ENCODE results near the gene ACSS1. TPM values are rescaled to one million over a fixed set of nuclear protein-coding genes. Genes with fewer than 3 reads are reported as not detected.

Gene ACSS1
- total RNA-seq, 5 donors from 2014 or later (not counting 1 experiment from before 2014, with no cell fraction given): 39.1 to 59.6 (median 57.7) TPM

DNA sequence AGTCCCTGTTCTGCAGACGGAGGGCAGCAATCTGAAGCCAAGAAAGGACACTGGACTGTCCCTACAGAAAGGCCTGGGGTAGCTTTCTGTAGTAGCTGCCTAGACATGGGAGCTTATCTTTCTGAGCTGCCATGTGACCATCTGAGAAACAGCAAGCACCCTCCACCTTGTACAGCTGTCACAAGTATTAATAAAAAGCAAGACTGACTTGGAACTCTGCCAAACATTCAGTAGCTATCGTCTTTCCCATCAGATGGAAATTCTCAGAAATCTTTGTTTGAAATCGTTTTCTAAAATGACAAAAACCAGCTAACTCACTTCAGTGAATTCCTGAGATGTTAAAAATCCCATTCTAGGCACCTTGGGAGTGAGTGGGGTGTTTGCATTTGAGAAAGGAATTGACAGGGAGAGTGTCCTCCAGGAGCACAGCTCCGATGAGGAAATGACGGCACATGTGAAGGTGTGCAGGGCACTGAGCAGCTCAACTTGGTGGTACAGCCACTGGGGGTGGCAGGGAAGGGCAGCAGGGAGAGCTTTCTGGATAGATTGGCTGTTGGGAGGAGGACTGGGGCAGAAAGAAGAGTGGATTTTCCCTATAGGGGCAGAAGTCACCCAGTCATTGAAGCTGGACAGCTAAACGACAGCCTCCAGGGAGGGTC is 24.5 kb downstream of the ACSS1 start:
- ATAC-seq (replicated peaks in 1 of 4) (no peak), DNase-seq (no peak)
- H3K4me3 Mint-ChIP-seq: no peak overlapping the region
- Histone ChIP-seq H3K4me1 (ENCODE audit: control insufficient read depth in 1 of 2, extremely low read depth in 1 of 2, insufficient read depth in 2 of 2, low read length in 2 of 2) (peaks cover 24 to 33% of the 10 kb centered on the region in 2 experiments), H3K4me3 (ENCODE audit: control insufficient read depth in 1 of 2, extremely low read depth in 1 of 2, low read length in 1 of 2) (no peak overlapping the region), H3K27me3 (replicated peaks in 1 of 2; ENCODE audit: control insufficient read depth in 2 of 2, extremely low read depth in 1 of 2, insufficient read depth in 2 of 2, low read length in 1 of 2) (no peaks in the 10 kb centered on the region), H3K27ac (ENCODE audit: low read length) (no peak overlapping the region), H3K36me3 (ENCODE audit: control insufficient read depth in 2 of 2, extremely low read depth in 1 of 2, insufficient read depth in 1 of 2, low read length in 1 of 2) (peaks cover 2 to 30% of the 10 kb centered on the region in 2 donors), H3K9me3 (no peaks in the 10 kb centered on the region)
- no peak overlapping the region for H3K27ac Mint-ChIP-seq
- peaks cover 54 to 61% (median 56%) of the 10 kb centered on the region in 3 donors for H3K4me1 Mint-ChIP-seq
- peaks cover 16% of the 10 kb centered on the region for H3K36me3 Mint-ChIP-seq
- no peaks in the 10 kb centered on the region for H3K9me3 Mint-ChIP-seq
- 88% methylated on average over 5 of the region's 6 CpGs for WGBS (ENCODE audit: insufficient coverage)
- no peaks in the 10 kb centered on the region for H3K27me3 Mint-ChIP-seq
- POLR2A ChIA-PET: no interaction called here
- CTCF ChIA-PET: interaction anchor here (1.0 to 1.5 kb wide), 2 partner anchors 21 to 57 kb away, joined by 3 read pairs; no protein-coding TSS in a partner anchor

DNA sequence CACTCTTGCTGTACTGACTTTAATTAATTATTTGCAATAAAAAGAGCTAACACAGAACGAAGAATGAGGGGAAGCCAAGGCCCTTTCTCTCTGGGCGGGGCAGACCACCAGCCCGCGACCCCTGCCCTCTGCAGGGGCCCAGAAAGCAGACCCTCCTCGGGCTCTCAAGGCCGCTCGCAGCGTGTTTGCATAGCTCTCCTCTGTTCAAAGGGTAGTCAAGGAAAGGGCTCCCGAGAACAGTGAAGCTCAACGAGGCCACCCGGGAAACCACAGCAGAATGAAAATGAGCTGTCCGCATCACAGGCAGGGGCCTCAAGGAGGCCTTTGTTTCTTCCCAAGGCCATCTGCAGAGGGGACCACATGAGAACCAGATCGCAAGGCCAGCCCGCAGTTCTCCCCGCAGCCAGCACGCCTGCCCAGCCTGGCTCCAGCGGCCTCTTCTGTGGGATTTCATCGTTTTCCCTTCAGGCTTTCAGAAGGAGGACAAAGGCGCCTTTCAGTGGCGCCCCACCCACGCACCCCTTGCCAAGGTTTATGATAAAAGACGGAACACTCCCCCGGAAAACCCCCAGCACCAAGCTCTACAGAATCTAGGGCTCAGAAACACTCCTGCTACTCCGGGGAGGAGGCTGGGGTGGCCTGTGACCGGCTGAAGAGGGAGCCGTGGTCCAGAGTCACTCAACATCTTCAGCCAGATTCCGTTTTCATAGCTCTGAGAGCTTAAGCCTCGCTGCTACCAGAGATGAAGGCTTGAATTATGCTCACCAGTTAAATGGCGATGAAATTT is 25.3 kb downstream of the ACSS1 start:
- Histone ChIP-seq H3K4me3 (ENCODE audit: control insufficient read depth in 1 of 2, extremely low read depth in 1 of 2, low read length in 1 of 2) (no peak overlapping the region), H3K36me3 (ENCODE audit: control insufficient read depth in 2 of 2, extremely low read depth in 1 of 2, insufficient read depth in 1 of 2, low read length in 1 of 2) (peaks cover 2 to 23% of the 10 kb centered on the region in 2 donors), H3K27me3 (replicated peaks in 1 of 2; ENCODE audit: control insufficient read depth in 2 of 2, extremely low read depth in 1 of 2, insufficient read depth in 2 of 2, low read length in 1 of 2) (no peaks in the 10 kb centered on the region), H3K9me3 (no peaks in the 10 kb centered on the region), H3K4me1 (ENCODE audit: control insufficient read depth in 1 of 2, extremely low read depth in 1 of 2, insufficient read depth in 2 of 2, low read length in 2 of 2) (peaks cover 19 to 26% of the 10 kb centered on the region in 2 experiments), H3K27ac (ENCODE audit: low read length) (no peak overlapping the region)
- no peak overlapping the region for H3K27ac Mint-ChIP-seq
- H3K4me1 Mint-ChIP-seq: peaks cover 46 to 54% (median 50%) of the 10 kb centered on the region in 3 donors
- H3K4me3 Mint-ChIP-seq: no peak overlapping the region
- H3K36me3 Mint-ChIP-seq: peaks cover 21% of the 10 kb centered on the region
- ATAC-seq (replicated peaks in 1 of 4): no peak
- ChIA-PET POLR2A (no interaction called here), CTCF (interaction anchor here (0.6 to 1.5 kb wide), 3 partner anchors 22 to 390 kb away, joined by 3 read pairs; no protein-coding TSS in a partner anchor)
- 95% methylated on average over 27 of the region's 29 CpGs for WGBS (ENCODE audit: insufficient coverage)
- DNase-seq: no peak
- no peaks in the 10 kb centered on the region for H3K27me3 Mint-ChIP-seq
- no peaks in the 10 kb centered on the region for H3K9me3 Mint-ChIP-seq

DNA sequence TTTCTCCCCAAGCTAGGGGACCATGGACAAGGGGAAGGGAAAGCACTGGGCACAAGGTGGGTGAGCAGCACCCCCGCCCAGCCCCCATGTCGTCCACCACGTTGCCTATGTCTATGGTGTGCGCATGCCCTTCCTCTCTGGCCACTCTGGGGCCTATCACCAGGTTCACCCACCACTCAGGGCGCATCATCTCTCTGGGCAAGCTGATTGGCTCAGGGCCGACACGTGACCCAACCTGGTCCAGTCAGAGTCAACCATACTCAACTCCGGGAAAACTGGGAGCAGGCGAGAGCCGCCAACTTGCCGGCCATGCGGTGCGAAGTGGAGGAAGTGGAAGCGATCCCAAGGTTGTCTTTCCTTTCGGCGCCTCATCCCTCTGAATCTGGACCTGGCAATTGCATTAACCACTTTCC is 25.9 kb downstream of the ACSS1 start:
- no peak for DNase-seq
- WGBS (ENCODE audit: insufficient coverage): 100% methylated on average over 9 of the region's 16 CpGs
- ATAC-seq (replicated peaks in 1 of 4): no peak
- no peaks in the 10 kb centered on the region for H3K9me3 Mint-ChIP-seq
- peaks cover 2 to 21% of the 10 kb centered on the region in 2 donors for H3K36me3 ChIP-seq (ENCODE audit: control insufficient read depth in 2 of 2, extremely low read depth in 1 of 2, insufficient read depth in 1 of 2, low read length in 1 of 2)
- H3K4me3 Mint-ChIP-seq: no peak overlapping the region
- H3K27me3 Mint-ChIP-seq: no peaks in the 10 kb centered on the region
- POLR2A ChIA-PET: no interaction called here
- peaks cover 43 to 54% (median 50%) of the 10 kb centered on the region in 3 donors for H3K4me1 Mint-ChIP-seq
- no peaks in the 10 kb centered on the region for H3K9me3 ChIP-seq
- H3K4me1 ChIP-seq (ENCODE audit: control insufficient read depth in 1 of 2, extremely low read depth in 1 of 2, insufficient read depth in 2 of 2, low read length in 2 of 2): peaks cover 13 to 20% of the 10 kb centered on the region in 2 experiments
- H3K27ac Mint-ChIP-seq: no peak overlapping the region
- H3K4me3 ChIP-seq (ENCODE audit: control insufficient read depth in 1 of 2, extremely low read depth in 1 of 2, low read length in 1 of 2): no peak overlapping the region
- H3K27me3 ChIP-seq (replicated peaks in 1 of 2; ENCODE audit: control insufficient read depth in 2 of 2, extremely low read depth in 1 of 2, insufficient read depth in 2 of 2, low read length in 1 of 2): no peaks in the 10 kb centered on the region
- H3K27ac ChIP-seq (ENCODE audit: low read length): no peak overlapping the region
- CTCF ChIA-PET: interaction anchor here (0.5 to 1.5 kb wide), 3 partner anchors 23 to 391 kb away, joined by 3 read pairs; no protein-coding TSS in a partner anchor
- peaks cover 26% of the 10 kb centered on the region for H3K36me3 Mint-ChIP-seq

DNA sequence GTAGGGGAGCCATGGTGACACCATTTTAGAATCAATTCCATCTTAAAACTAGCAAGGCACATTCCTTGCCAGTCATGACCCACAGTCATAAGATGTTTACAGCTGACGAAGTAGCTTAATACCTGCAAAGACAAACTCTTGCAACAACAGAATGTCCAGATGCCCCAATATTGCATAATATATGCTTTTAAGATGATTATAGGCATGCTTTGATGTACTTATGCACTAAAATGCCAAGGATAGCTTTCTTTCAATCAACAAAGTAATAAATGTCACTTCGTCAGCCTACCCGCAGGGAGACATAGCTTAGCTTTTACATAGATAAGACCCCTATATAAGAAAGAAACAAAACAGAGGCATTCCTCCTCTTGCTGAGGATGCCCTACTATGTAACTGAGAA is 26.7 kb downstream of the ACSS1 start:
- ATAC-seq (replicated peaks in 1 of 4): no peak
- Mint-ChIP-seq H3K27me3 (no peaks in the 10 kb centered on the region), H3K4me1 (peaks cover 42 to 46% (median 45%) of the 10 kb centered on the region in 3 donors), H3K4me3 (no peak overlapping the region), H3K9me3 (no peaks in the 10 kb centered on the region), H3K36me3 (peaks cover 32% of the 10 kb centered on the region), H3K27ac (no peak overlapping the region)
- peaks cover 2 to 26% of the 10 kb centered on the region in 2 donors for H3K36me3 ChIP-seq (ENCODE audit: control insufficient read depth in 2 of 2, extremely low read depth in 1 of 2, insufficient read depth in 1 of 2, low read length in 1 of 2)
- no peak overlapping the region for H3K27ac ChIP-seq (ENCODE audit: low read length)
- ChIA-PET POLR2A (no interaction called here), CTCF (interaction anchor here in 1 of 2 donors (0.5 kb wide), 1 partner anchor 371 kb away, joined by 3 read pairs; no protein-coding TSS in a partner anchor)
- H3K9me3 ChIP-seq: no peaks in the 10 kb centered on the region
- no peaks in the 10 kb centered on the region for H3K27me3 ChIP-seq (replicated peaks in 1 of 2; ENCODE audit: control insufficient read depth in 2 of 2, extremely low read depth in 1 of 2, insufficient read depth in 2 of 2, low read length in 1 of 2)
- H3K4me3 ChIP-seq (ENCODE audit: control insufficient read depth in 1 of 2, extremely low read depth in 1 of 2, low read length in 1 of 2): no peak overlapping the region
- no peak for DNase-seq
- peaks cover 6 to 13% of the 10 kb centered on the region in 2 experiments for H3K4me1 ChIP-seq (ENCODE audit: control insufficient read depth in 1 of 2, extremely low read depth in 1 of 2, insufficient read depth in 2 of 2, low read length in 2 of 2)
- 100% methylated on average over 2 of the region's 3 CpGs for WGBS (ENCODE audit: insufficient coverage)

DNA sequence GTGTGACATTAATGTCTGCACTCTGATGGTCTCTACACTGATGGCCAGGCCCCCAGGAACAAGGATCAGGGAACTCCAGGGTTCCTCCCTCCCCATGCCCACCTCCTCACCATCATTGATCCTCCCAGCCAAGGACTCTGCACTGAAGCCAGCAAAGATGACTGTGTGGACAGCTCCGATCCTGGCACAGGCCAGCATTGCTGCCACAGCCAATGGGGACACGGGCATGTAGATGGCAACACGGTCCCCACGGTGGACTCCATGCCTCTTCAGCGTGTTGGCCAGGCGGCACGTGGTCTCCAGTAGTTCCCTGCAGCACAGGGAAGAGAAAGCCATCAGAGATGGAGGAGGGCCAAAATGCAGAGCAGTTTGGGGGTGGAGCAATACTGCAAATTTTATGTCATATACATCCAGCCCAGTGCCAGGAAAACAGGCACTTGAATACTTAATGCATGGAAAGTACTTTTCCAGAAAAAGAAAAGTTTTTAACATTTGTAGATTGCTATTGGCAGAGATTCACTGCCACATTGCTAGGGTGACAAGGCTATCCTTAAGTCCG is 27.2 kb downstream of the ACSS1 start:
- Mint-ChIP-seq H3K27me3 (no peaks in the 10 kb centered on the region), H3K36me3 (peaks cover 34% of the 10 kb centered on the region), H3K4me3 (no peak overlapping the region), H3K4me1 (peaks cover 36 to 42% (median 42%) of the 10 kb centered on the region in 3 donors), H3K9me3 (no peaks in the 10 kb centered on the region), H3K27ac (no peak overlapping the region)
- ChIA-PET CTCF (no interaction called here), POLR2A (no interaction called here)
- WGBS (ENCODE audit: insufficient coverage): 97% methylated on average over 7 of the region's 8 CpGs
- Histone ChIP-seq H3K9me3 (no peaks in the 10 kb centered on the region), H3K27ac (ENCODE audit: low read length) (no peak overlapping the region), H3K4me3 (ENCODE audit: control insufficient read depth in 1 of 2, extremely low read depth in 1 of 2, low read length in 1 of 2) (no peak overlapping the region), H3K27me3 (replicated peaks in 1 of 2; ENCODE audit: control insufficient read depth in 2 of 2, extremely low read depth in 1 of 2, insufficient read depth in 2 of 2, low read length in 1 of 2) (no peaks in the 10 kb centered on the region), H3K4me1 (ENCODE audit: control insufficient read depth in 1 of 2, extremely low read depth in 1 of 2, insufficient read depth in 2 of 2, low read length in 2 of 2) (peaks cover 2 to 13% of the 10 kb centered on the region in 2 experiments), H3K36me3 (ENCODE audit: control insufficient read depth in 2 of 2, extremely low read depth in 1 of 2, insufficient read depth in 1 of 2, low read length in 1 of 2) (peaks cover 2 to 30% of the 10 kb centered on the region in 2 donors)
- ATAC-seq (replicated peaks in 1 of 4): no peak
- no peak for DNase-seq

DNA sequence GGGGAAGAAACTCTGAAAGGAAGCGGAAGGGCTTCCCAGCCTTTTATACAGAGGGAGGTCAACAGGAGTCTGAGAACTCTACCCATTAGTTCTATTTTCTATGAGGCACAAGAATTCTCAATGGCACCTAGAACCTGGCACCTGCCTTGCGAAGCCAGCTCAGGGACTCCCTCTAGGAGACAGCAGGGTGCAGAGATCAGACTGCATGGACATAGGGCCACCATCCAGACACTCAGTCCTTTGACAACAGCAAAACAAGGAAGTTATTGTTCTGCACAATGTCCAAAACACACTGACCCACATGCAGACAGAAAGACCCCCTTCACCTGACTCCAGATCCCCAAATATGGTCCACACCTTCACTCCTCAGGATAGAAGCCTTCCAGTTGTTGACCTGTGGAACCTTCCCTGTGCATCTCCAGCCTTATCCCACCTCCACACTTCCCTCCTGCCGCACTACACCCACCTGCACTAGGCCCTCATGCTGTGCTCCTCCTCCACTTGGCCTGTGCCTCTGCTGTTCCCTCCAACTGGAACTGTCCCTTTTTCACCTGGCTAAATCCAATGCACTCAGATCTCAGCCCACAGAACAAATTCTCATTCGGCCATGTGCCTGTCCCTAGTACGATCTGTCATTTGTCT is 27.8 kb downstream of the ACSS1 start:
- no peaks in the 10 kb centered on the region for H3K9me3 Mint-ChIP-seq
- H3K27ac ChIP-seq (ENCODE audit: low read length): no peak overlapping the region
- CTCF ChIA-PET: no interaction called here
- peaks cover 0 to 13% of the 10 kb centered on the region in 2 experiments for H3K4me1 ChIP-seq (ENCODE audit: control insufficient read depth in 1 of 2, extremely low read depth in 1 of 2, insufficient read depth in 2 of 2, low read length in 2 of 2)
- H3K27ac Mint-ChIP-seq: no peak overlapping the region
- peaks cover 2 to 34% of the 10 kb centered on the region in 2 donors for H3K36me3 ChIP-seq (ENCODE audit: control insufficient read depth in 2 of 2, extremely low read depth in 1 of 2, insufficient read depth in 1 of 2, low read length in 1 of 2)
- peaks cover 31 to 39% (median 37%) of the 10 kb centered on the region in 3 donors for H3K4me1 Mint-ChIP-seq
- H3K27me3 Mint-ChIP-seq: no peaks in the 10 kb centered on the region
- H3K27me3 ChIP-seq (replicated peaks in 1 of 2; ENCODE audit: control insufficient read depth in 2 of 2, extremely low read depth in 1 of 2, insufficient read depth in 2 of 2, low read length in 1 of 2): no peaks in the 10 kb centered on the region
- no peak overlapping the region for H3K4me3 Mint-ChIP-seq
- WGBS (ENCODE audit: insufficient coverage): 98% methylated on average over 4 of the region's 5 CpGs
- ATAC-seq (replicated peaks in 1 of 4): no peak
- H3K4me3 ChIP-seq (ENCODE audit: control insufficient read depth in 1 of 2, extremely low read depth in 1 of 2, low read length in 1 of 2): no peak overlapping the region
- POLR2A ChIA-PET: no interaction called here
- no peaks in the 10 kb centered on the region for H3K9me3 ChIP-seq
- H3K36me3 Mint-ChIP-seq: peaks cover 34% of the 10 kb centered on the region
- no peak for DNase-seq
